HG03196 (cell line): ENCODE measurements around the gene MLX.
"Not testable (repeated sequence)": the region's sequence is repeated elsewhere in the genome, so short reads cannot be mapped to it uniquely, and the experiment has no call there.

ENCODE experiments used
- ATAC-seq: cut with Tn5 transposase; IDR thresholded peaks from one replicate; pipeline ENCODE4 v1.9.1; 2021; ENCODE audit not compliant: unreplicated experiment

MLX gene

DNA sequence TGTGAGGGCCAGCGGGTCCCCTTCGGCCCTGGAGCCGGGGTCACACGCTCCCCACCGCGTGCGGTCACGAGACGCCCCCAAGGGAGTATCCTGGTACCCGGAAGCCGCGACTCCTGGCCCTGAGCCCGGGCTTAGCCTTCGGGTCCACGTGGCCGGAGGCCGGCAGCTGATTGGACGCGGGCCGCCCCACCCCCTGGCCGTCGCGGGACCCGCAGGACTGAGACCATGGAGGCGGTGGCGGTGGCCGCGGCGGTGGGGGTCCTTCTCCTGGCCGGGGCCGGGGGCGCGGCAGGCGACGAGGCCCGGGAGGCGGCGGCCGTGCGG is 30.9 kb upstream of the MLX start, which contains the start of gene NAGLU:
TSS of gene NAGLU (plus strand) at position 194 of the 324 bp plus-strand sequence. CDS start at position 226, 32 bp downstream.
- ATAC-seq, result peak; percentile 80

DNA sequence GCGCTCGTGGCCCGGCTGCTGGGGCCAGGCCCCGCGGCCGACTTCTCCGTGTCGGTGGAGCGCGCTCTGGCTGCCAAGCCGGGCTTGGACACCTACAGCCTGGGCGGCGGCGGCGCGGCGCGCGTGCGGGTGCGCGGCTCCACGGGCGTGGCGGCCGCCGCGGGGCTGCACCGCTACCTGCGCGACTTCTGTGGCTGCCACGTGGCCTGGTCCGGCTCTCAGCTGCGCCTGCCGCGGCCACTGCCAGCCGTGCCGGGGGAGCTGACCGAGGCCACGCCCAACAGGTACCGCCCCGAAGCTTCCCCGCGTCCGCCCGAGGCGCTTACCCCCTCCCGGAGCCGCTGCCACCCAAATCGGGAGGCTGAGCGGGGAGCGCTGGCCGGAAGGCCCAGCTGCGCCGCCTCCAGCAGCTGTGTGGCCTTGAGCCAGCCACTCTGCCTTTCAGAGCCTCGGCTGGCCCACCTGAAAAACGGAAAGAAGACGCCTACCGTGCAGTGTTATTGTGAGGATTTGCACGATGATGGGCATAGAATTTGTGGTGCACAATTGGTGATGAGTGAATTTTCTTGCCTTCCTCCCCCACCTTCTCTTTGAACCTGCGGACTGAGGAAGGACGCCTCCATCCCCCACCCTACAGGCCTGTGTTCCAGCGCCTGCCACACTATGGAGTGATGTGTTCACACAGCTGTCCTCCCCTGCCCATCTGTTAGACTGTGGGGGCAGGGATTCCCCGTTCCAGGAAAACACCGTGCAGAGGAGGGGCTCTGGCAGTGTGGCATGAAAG is 30.3 kb upstream of the MLX start:
- peak; percentile 70 for ATAC-seq

DNA sequence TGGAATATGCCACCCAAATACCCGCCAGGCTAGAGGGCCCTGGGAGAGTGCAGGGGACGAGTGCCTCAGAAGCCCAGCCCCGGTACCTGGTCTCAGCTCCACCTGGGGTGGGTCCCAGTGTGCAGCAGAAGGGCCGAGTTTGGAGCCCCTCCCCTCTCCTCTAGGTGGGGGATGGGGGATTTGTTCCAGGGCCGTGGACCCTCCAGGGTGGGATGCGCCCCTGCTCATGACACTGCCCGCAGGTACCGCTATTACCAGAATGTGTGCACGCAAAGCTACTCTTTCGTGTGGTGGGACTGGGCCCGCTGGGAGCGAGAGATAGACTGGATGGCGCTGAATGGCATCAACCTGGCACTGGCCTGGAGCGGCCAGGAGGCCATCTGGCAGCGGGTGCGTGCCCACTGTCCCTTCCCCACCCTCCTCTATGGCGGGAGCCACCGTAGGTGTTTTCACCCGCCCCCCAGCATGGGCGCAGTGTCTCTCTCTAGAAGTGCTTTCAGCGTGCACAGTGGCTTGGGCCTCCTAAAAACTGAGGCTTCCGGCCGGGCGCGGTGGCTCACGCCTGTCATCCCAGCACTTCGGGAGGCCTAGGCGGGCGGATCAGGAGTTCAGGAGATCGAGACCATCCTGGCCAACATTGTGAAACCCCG is 29.6 kb upstream of the MLX start:
- no peak for ATAC-seq

DNA sequence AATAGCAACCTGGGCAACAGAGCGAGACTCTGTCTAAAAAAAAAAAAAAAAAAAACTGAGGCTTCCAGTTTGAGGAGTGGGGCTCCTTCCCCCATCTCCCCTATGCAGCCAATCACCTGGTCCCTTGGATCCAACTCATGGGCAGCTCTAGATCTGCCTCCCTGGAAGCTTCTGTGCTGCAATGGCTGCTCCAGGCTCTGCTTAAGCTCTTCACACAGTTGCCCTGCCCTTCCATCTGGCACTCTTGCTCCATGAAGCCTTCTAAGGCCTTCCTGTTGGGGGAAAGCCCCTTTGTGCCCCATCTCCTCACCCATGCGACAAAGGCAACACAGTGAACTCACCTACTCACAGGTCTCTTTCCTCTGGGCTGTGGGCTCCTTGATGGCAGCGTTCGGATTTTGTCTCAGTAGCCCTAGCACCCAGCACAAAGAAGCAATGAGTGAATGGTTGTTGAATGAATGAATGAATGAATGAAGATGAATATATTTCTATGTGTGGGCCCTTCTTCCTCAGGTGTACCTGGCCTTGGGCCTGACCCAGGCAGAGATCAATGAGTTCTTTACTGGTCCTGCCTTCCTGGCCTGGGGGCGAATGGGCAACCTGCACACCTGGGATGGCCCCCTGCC is 29.0 kb upstream of the MLX start:
- ATAC-seq, result no peak

DNA sequence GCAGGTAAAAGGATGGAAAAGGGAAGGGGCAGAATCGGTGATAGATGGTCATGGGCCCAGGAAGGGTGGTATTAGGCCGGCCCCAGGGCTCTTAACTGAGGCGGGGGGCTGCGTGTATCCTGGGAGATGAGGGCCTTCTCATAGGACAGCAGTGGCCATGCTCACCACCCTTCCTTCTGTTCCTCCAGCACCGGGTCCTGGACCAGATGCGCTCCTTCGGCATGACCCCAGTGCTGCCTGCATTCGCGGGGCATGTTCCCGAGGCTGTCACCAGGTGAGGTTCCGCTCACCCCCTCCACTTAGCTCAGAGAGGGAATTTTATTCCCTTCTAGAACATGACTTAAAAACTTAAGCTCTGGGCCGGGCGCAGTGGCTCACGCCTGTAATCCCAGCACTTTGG is 28.4 kb upstream of the MLX start:
- no peak for ATAC-seq

DNA sequence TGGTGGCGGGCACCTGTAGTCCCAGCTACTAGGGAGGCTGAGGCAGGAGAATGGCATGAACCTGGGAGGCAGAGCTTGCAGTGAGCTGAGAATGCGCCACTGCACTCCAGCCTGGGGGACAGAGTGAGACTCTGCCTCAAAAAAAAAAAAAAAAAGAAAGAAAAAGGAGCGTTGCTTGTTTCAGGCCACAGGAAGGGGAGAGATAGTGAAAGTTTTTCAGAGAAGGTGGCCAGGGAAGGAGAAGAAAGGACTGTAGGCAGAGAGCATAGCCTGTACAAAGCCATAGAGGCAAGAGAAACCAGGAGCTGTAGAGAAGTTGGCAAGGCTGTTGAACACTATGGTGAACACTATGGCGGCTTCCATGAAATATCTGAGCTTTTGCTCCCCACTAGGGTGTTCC is 26.3 kb upstream of the MLX start:
- not testable (repeated sequence) for ATAC-seq

DNA sequence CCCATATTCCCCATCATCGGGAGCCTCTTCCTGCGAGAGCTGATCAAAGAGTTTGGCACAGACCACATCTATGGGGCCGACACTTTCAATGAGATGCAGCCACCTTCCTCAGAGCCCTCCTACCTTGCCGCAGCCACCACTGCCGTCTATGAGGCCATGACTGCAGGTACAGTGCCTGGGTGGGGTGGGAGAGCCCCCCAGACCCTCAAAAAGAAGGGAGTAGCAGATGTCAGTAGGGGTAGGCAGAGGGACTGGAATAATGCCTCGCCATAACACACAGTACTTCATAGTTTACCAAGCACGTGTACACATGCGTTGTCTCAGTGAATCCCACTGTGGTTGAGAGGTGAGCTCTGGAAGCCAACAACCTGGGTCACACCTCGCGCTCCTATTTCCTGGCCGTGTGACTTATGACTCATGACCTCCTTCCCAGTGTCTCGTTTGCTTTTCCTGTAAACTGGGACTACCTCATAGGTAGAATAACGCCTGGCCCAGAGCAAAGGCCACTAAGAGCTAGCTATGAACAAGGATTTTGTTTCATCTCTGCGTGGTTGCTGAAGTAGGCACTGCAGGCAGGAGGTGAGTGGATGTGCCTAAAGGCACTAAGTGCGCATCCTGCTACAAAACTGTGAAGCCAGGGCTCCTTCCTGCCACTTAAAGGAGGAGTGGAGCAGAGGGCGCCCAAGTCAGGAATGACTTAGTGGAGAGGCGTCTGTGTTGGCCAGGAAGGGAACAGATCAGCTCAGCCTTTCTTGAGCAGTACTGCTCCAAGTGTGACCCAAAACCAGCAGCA is 25.7 kb upstream of the MLX start:
- ATAC-seq, result no peak

DNA sequence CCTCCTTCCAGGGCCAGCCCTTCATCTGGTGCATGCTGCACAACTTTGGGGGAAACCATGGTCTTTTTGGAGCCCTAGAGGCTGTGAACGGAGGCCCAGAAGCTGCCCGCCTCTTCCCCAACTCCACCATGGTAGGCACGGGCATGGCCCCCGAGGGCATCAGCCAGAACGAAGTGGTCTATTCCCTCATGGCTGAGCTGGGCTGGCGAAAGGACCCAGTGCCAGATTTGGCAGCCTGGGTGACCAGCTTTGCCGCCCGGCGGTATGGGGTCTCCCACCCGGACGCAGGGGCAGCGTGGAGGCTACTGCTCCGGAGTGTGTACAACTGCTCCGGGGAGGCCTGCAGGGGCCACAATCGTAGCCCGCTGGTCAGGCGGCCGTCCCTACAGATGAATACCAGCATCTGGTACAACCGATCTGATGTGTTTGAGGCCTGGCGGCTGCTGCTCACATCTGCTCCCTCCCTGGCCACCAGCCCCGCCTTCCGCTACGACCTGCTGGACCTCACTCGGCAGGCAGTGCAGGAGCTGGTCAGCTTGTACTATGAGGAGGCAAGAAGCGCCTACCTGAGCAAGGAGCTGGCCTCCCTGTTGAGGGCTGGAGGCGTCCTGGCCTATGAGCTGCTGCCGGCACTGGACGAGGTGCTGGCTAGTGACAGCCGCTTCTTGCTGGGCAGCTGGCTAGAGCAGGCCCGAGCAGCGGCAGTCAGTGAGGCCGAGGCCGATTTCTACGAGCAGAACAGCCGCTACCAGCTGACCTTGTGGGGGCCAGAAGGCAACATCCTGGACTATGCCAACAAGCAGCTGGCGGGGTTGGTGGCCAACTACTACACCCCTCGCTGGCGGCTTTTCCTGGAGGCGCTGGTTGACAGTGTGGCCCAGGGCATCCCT is 23.5 kb upstream of the MLX start:
- ATAC-seq, result no peak

DNA sequence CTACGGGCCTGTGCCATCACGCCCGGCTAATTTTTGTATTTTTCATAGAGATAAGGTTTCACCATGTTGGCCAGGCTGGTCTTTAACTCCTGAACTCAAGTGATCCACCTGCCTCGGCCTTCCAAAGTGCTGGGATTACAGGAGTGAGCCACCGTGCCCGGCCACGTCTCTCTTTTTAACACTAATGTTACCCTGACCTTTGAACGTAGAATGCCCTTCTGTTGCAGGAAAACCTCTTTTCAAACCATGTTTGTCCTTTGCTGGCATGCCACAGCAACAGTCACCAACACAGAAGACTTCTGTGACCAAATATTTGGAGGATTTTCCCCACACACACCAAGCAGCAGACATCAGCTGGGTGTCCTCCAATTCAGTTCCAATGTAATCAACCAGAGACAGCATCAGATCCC is 22.0 kb upstream of the MLX start:
- ATAC-seq, result no peak

DNA sequence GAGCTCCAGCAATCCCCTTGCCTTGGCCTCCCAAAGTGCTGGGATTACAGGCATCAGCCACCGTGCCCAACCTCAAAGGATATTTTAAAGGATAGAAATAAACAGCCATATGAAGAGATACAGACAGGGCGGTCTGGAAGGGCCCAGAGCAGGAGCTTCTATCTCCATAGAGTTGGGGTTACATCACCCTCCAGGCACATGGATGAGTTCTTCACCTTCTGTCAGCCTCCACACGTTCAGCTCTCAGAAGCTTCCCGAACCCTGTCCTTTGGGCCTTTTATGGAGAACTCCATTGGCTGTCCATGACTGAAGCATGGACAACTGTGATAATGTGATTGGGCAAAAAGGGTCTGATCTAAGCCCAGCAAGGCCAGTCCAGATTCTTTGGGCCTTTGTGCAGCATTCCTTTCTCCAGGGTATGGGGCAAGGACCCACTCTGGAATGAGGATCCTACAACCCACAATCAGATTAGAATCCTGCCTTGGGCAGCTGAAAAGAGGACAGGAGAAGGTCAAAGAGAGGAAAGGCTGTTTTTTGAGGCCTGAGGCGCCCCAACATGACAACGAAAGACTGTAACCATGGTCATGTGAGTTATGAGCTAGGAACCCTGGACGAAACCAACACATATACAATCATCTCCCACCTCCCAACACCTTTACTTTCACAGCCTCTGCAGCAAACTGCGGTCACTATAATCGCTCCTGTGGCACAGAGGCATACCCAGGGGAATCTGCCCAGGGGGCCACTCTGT is 21.0 kb upstream of the MLX start:
- not testable (repeated sequence) for ATAC-seq

DNA sequence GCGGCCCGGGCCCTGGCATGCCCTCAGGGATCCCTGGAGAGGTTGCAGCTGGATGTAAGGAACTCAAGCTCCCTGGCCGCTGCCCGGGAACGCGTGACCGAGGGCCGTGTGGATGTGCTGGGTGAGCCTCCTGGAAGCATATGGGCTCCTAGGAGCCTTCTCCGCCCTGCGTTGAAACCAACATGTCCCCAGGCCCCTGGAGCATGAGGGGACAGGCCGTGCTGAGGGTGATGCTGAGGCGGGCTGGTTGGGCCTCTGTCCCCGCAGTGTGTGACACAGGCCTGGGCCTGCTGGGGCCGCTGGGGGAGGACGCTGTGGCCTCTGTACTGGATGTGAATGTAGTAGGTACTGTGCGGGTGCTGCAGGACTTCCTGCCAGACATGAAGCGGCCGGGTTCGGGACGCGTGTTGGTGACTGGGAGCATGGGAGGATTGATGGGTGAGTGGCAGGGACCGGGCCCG is 19.9 kb upstream of the MLX start:
- ATAC-seq, result no peak

DNA sequence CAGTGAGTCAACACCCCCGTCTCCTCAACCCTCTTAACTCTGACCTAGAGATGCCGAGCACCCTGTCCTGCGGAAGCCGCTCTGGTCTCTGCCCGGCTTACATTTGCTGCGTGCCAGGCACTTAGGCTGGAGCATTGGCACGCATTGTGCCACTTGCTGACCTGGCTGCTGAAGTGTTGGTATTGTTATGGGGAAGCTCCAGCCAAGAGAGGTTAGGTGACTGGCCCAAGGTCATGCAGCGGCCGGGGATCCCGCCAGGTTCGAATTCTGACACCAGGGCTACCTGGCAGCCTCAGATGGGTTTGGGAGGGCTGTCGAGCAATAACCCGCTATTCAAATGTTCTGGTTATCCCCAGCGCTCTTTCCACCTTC is 19.2 kb upstream of the MLX start:
- no peak for ATAC-seq

DNA sequence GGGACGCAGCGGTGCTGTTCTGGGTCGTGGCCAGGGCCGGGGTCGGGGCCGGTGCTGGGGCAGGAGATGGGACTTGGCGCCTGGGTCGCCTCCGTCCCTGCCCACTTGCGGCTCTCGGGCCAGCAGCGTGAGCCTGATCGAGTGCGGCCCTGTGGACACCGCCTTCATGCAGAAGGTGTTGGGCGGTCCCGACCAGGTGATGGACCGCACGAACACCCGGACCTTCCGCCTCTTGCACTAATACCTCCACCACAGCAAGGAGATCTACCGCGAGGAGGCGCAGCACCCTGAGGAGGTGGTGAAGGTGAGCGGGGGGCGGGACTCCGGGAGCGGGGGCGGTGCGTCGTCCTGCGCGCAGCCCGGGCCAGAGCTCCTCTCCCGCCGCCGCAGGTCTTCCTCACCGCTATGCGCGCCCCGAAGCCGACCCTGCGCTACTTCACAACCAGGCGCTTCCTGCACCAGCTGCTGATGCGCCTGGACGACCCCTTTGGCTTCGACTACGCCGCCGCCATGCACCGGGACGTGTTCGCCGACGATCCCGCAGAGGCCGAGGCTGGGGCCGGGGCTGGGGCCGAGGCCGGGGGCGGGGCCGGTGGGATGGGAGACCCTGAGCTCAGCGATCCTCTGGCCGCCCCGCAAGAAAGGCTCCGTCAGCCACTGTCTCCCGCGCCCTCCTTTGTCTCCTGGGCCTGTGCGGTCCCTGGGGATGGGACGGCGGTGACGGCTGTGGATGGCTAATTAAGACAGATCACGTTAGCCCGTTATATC is 18.6 kb upstream of the MLX start:
- no peak for ATAC-seq

DNA sequence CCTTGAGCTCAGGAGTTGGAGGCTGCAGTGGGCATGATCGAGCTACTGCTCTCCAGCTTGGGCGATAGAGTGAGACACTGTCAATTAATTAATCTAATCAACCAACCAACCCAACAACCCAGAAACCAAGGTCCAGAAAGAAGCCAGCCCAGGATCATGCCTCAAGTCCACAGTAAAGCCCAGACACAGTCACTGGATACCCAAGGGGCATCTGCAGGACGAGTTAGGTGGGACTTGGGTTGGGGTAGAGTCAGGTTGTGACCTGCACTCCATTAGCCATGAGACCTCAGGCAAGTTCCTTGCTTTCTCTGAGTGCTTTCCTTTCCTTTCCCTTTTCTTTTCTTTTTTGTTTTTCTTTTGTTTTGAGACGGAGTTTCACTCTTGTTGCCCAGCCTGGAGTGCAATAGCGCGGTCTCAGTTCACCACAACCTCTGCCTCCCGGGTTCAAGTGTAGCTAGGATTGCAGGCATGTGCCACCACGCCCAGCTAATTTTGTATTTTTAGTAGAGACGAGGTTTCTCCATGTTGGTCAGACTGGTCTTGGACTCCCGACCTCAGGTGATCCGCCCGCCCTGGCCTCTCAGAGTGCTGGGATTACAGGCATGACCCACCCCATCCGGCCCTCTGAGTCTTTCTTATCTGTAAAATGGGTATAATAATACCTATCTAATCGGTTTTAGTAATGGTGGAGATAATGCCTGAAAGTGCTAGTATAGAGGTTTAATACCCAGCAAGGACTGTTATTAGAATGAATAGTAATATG is 17.7 kb upstream of the MLX start:
- no peak for ATAC-seq

DNA sequence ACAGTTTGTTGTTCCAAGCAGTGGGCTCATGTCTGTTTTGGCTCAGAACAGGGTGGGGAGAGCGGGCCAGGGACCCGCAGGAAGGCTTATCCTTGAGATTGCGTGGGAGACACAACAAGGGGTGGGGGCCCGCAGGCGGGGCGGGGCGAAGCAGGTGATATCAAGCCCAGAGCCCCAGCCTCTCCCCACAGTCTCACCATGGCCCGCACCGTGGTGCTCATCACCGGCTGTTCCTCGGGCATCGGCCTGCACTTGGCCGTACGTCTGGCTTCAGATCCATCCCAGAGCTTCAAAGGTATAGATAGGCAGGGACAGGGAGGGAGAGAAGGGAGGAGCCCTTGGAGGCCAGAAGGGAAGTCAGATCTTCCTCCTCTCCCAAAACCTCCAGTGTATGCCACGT is 14.2 kb upstream of the MLX start, which contains the start of gene HSD17B1:
TSS of gene HSD17B1 (plus strand) at position 188 of the 400 bp plus-strand sequence. CDS start at position 199, 11 bp downstream.
- ATAC-seq, result not testable (repeated sequence)

DNA sequence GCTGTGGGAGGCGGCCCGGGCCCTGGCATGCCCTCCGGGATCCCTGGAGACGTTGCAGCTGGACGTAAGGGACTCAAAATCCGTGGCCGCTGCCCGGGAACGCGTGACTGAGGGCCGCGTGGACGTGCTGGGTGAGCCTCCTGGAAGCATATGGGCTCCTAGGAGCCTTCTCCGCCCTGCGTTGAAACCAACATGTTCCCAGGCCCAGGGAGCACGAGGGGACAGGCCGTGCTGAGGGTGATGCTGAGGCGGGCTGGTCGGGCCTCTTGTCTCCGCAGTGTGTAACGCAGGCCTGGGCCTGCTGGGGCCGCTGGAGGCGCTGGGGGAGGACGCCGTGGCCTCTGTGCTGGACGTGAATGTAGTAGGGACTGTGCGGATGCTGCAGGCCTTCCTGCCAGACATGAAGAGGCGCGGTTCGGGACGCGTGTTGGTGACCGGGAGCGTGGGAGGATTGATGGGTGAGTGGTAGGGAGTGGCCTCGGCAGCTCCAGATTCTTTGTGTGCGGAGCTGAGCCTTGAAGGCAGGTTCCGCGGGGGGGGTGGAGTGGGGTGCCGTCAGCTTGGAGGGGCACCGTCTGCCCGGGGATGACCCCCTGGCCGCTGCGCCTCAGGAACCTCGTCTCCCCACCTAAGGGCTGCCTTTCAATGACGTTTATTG is 13.6 kb upstream of the MLX start:
- ATAC-seq, result no peak

DNA sequence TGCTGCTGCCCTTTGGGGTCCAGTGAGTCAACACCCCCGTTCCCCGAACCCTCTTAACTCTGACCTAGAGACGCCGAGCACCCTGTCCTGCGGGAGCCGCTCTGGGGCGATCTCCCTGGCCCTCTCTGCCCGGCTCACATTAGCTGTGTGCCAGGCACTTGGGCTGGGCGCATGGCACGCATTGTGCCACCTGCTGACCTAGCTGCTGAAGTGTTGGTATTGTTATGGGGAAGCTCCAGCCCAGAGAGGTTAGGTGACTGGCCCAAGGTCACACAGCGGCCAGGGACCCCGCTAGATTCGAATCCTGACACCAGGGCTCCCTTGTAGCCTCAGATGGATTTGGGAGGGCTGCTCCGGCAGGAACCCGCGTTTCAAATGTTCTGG is 13.0 kb upstream of the MLX start:
- ATAC-seq, result no peak
